HG02840 (cell line): ENCODE results near the gene RBPJ.

ENCODE experiments used
- ATAC-seq: cut with Tn5 transposase; IDR thresholded peaks from one replicate; pipeline ENCODE4 v1.9.1; 2021; ENCODE audit warnings: mild to moderate bottlenecking, moderate library complexity, moderate number of reproducible peaks; ENCODE audit not compliant: unreplicated experiment, low FRiP score

Gene RBPJ

GRCh38 chr4:26451597-26451996 lies 130.8 kb downstream of the RBPJ start:
- no peak for ATAC-seq

- no peak for ATAC-seq
These were observed 132.0 kb downstream of the RBPJ start for GRCh38 chr4:26452565-26453531.

- no peak for ATAC-seq
These were observed 134.1 kb downstream of the RBPJ start for GRCh38 chr4:26454961-26455360.

GRCh38 chr4:26455571-26455970 lies 134.8 kb downstream of the RBPJ start:
- no peak for ATAC-seq

GRCh38 chr4:26457412-26457811 lies 136.6 kb downstream of the RBPJ start:
- ATAC-seq: no peak

DNA sequence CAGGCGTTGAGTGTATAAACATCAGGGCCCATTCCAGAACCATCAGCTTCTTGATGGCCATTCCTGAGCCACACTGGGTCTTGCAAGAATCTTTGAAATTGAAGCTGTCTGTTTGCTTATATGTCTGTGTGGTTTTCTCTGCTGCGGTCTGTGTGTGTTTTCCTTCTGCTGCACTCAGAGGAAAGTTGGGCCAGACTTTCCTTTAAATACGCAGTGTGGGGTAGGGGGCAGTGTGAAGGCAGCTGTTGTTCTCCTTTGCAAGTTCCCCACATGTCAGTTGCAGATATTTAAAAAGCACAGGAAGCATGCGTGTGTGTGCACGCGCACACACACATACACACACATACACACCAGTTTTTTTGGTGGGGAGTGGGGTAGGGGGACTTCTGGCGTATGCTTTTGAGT lies 137.3 kb downstream of the RBPJ start:
- no peak for ATAC-seq

DNA sequence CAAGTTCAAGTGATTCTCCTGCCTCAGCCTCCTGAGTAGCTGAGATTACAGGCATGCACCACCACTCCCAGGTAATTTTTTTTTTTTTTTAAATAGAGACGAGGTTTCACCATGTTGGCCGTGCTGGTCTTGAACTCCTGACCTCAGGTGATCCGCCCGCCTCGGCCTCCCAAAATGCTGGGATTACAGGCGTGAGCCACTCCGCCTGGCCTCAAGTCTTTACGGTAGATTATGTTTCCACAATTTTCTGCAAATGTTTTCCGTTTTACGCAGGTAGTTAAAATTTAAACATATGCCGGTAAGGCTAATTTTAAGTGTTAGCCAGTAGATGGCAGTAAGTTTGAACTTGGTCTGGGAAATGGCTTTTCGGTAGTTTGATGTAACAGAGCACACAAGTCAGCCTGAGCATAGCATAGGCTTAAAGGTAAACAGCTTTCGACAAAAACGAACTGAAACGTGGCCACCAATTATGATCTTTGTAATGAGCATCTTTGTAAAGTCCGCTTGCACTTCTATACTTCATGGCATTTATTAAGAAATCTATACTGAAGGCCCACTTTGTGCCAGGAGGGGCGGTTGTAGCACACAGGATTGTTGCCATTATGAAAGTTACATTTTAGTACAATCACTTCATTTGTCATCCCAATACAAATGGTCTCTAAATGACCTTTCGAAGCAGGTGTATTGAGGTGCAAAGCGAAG lies 138.4 kb downstream of the RBPJ start:
- ATAC-seq: no peak

DNA sequence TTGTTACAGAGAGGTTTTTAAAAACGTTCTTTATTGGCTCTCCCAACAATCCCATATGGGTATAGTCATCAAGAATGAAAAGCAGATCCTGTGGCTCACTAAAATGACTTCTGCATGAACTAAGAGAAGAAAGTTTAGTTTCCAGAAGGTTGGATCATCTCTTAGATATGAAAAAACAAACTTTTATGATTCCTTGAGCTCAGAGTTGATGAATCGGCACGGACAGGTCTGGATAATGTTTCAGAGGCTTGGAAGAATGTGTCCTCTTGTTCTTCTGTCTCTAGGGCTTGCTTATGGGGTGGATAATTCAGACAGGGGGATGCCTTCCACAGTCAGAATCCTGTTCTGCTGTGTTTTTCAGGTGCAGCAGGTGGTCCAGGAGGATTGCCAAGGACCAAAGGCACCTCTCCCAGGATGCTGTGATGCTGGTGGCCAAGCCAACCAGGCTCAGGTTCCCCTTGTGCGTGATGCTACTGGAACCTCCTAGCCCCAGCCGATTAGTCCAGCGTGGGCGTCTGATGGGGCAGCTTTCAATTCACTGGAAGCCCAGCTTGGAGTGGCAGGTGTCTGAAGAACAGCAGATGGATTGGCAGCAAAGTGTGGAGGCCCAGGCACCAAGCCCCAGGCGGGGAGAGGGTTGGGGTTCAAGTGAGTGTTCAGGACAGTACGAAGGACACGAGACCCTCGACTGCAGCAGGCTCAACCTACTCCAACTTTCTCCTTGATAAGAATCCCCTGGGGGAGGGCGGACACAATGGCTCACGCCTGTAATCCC lies 139.1 kb downstream of the RBPJ start:
- ATAC-seq: no peak

DNA sequence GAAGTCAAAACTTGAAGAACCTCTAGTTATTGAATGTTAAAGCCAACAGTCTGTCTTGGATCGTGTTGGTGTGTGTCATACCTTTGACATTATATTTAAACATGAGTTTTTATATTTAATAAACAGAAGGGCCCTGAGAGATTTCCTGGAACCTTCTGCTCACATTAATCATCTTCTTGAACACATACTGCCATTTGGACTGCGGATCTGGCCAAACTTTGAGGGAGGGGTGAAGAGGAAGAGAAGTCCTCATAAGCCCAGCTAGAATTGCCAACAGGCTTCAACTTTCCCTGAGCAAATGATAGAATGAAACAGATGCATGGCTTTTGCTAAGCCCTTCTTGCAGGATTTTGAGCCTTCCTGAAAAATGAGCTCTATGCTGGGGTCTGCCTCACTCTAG lies 142.1 kb downstream of the RBPJ start:
- ATAC-seq: no peak

GRCh38 chr4:26463386-26463785 lies 142.6 kb downstream of the RBPJ start:
- ATAC-seq: no peak

DNA sequence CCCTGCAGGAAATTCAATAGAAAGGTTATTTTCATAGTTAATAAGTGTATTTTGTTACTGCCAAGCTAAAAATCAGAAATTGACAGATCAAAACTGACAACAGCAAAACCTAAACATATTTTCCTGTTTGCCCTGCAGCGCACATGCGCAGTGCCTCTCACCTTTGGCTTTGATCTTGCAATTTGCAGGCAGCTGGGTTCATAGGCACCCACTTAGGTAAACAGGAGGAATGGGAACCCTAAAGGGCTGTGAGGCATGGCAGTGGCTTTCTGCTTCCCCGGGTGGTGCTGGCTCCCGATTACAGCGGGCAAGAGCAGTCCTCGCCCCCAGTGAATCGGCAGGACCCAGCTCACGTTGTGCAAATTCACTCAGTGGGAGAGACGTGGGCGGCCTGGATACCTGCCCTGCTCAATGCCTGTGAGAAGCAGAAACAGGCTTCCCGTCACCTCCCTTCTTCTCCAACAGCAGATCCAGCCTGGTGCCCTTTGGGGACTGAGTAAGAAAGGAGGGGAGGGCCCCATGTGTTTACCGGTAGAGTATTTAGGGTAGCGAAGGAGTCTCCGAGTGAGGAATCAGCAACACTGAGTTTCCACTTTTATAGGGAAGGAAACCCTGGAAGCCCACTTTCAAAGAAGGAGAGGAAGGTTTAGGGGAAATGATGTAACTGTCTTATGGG lies 143.7 kb downstream of the RBPJ start:
- ATAC-seq: no peak

GRCh38 chr4:26466578-26467270 lies 145.9 kb downstream of the RBPJ start:
- ATAC-seq: no peak

DNA sequence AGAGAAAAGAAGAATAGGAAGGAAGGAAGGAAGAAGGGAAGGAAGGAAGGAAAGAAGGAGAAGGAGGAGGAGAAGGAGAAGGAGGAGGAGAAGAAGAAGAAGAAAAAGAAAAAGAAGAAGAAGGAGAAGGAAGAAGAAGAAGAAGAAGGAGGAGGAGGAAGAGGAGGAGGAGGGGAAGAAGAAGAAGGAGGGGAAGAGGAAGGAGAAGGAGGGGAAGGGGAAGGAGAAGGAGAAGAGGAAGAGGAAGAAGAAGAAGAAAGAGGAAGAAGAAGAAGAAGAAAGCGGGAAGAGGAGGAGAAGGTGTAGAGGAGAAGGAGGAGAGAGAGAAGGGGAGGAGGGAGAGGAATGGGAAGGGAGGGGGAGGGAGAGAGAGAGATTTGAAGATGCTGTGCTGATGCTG lies 146.9 kb downstream of the RBPJ start:
- ATAC-seq: no peak

GRCh38 chr4:26468283-26468949 lies 147.6 kb downstream of the RBPJ start:
- no peak for ATAC-seq

GRCh38 chr4:26468977-26469376 lies 148.2 kb downstream of the RBPJ start:
- no peak for ATAC-seq

DNA sequence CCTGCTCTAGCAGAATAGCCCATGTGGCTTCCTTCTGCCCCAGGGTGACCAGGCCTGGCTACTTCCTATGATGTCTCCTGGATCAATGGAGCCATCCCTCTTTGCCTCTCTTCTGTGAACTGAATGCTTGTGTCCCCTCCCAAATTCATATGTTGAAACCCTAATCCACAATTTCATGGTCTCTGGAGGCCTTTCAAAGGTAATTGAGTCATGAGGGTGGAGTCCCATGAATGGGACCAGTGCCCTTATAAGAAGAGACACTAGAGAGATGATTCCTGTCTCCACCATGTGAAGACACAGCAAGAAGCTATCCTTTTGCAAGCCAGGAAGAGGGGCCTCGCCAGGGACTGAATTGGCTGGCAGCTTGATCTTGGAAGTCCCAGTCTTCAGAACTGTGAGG lies 151.1 kb downstream of the RBPJ start:
- no peak for ATAC-seq

- no peak for ATAC-seq
These were observed 153.1 kb downstream of the RBPJ start for GRCh38 chr4:26473893-26474292.

- no peak for ATAC-seq
These were observed 153.7 kb downstream of the RBPJ start for GRCh38 chr4:26474551-26474950.

- ATAC-seq: no peak
These were observed 154.9 kb downstream of the RBPJ start for GRCh38 chr4:26475716-26476115.
